GM12892 (cell line): Measurements from ENCODE around the gene FCER1G.

Experiments
- POLR2A ChIP-seq: IDR thresholded peaks from 2 replicates; pipeline ENCODE4 v1.6.1; 2011; ENCODE audit warnings: low read depth, low read length, control low read depth
- POLR2AphosphoS5 ChIP-seq: IDR thresholded peaks from 2 replicates; pipeline ENCODE4 v1.6.1; 2011; ENCODE audit warnings: low read depth, low read length, control low read depth

- TF ChIP-seq POLR2A (no peak), POLR2AphosphoS5 (no peak)
Observed at GRCh38 chr1:161218301-161219077, 3.4 kb downstream of the FCER1G start.
